ENCODE data around the gene GPBP1. TPM values are rescaled to one million over a fixed set of nuclear protein-coding genes. Genes with fewer than 3 reads are reported as not detected.

GPBP1 gene
- 86.8 and 114 TPM in 2 replicates for total RNA-seq

GRCh38 chr5:57173319-57174127, at the start of gene GPBP1:
TSS of gene GPBP1 (plus strand) at chr5:57174059. CDS start at chr5:57214131, 40,072 bp downstream.

Other genes with a start within 250 kb of the GPBP1 start
- gene MIER3, start 221.9 kb upstream of the GPBP1 start, total RNA-seq: 15.0 and 21.6 TPM in 2 replicates

Measured in nasal cavity respiratory epithelium epithelial cell of viscerocranial mucosa (primary cell).